SW480 (cell line): ENCODE measurements around the gene IBTK.
A peak's percentile ranks its signal among the peaks of the same experiment; 100 is the strongest.
"Not testable (repeated sequence)": the region's sequence is repeated elsewhere in the genome, so short reads cannot be mapped to it uniquely, and the experiment has no call there.

Source experiments
- DNase-seq: peaks from one replicate; pipeline ENCODE4 v3.0.0-alpha.2; 2016; ENCODE audit warnings: low spot score

The IBTK gene

DNA sequence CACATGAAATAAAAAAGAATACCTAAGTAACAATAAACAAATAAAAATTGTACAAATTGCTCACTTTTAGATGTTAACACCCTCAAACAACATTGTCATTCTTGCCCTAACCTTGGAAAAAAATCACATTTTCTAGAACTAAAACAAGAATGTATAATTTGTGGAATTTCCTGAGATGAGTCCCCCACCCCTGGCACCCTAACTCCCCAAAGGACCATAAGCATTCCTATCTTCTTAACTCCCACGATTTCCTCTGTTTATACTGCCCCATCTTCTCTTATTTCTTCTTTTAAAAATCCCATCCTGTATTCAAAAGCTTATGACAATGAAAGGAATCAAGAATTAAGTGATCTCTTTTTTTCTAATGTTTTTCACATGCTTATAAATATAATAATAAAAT is 70.9 kb downstream of the IBTK start:
- DNase-seq = no peak

DNA sequence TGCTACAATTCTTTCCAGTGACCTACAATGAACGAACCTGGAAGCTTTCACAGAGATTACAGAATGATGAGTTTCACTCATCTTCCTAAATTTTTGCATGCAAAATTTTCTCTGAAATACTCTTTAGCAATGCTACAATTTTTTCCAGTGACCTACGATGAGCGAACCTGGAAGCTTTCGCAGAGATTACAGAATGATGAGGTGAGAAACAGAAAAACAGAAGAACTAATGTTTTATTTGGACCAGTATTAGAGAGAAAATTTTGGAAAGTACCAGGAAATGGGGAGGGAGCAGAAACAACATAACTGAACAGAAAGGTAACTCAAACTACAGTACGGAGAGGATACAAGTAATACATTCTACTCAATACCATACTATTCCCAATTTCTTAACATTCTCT is 75.0 kb downstream of the IBTK start:
- no peak for DNase-seq

DNA sequence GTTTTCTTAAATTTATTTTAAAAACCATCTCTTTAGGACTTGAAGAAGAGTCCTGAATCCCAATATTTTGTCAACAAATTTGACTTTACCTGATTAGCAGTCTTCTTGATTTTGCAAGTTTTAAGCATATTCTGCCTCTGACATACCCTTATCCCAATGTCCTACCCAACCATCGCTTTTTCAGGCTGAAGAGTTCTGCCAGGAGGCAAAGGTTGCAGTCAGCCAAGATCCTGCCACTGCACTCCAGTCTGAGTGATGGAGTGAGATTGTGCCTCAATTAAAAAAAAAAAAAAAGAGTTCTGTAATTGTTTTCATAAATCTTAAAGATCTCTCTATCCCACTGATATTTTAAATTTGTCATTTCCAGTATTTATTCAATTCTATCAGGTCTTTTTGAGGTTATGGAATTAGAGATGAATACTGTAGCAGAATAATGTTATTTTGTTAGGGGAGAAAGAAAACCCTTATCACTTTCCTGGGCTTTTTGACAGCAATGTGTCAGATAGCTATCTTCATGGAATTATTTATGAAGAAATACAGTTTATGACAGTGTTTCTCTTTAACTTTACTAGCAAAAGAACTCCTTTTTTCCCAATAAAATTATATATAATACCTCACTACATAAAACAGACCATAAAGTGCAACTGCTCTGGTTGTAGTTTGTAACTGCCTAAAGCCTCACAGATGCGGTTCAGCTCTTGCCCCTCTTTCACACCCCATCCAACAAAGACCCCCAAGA is 78.2 kb downstream of the IBTK start:
- no peak for DNase-seq

DNA sequence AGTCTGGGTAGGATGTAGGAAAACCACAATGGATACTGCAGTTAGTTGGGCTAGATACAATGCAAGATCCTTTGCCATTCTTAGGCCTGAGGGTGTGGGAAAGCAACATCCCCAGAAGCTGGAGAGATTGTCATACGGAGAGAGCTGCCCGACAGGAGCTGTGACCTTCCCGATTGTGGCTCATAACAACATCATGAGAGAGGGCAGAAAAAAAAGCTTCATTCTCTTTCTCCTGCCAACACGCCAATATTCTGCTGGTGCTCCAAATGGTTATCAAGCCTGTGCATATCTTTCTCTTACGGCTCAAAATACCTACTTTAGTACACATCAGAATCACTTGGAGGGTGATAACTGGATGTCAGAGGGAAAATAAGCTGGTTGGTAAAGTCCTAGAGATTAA is 81.1 kb downstream of the IBTK start:
- DNase-seq = no peak

DNA sequence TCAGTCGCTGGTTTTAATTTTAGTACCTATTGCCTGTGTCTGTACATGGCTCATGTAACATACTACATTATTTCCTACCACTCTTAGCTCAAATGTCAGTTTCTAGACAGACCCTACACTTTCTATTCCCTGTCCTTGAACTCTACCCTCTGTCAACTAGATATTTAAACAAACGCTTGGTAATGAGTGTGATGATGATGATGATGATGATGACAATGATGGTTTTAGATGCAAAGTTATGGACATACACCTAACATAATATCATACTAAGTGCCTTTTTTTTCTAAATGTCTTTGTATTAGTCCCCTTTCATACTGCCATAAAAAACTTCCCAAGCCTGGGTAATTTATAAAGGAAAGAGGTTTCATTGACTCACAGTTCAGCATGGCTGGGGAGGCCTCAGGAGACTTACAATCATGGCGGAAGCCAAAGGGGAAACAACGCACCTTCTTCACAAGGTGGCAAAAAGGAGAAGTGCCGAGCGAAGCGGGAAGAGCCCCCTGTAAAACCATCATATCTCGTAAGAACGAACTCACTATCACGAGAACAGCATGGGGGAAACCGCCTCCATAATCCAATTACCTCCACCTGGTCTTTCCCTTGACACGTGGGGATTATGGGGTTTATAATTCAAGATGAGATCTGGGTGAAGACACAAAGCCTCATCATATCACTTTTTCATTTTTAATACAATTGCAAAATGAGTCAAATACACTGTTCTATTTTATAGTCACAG is 87.1 kb downstream of the IBTK start:
- DNase-seq = no peak

DNA sequence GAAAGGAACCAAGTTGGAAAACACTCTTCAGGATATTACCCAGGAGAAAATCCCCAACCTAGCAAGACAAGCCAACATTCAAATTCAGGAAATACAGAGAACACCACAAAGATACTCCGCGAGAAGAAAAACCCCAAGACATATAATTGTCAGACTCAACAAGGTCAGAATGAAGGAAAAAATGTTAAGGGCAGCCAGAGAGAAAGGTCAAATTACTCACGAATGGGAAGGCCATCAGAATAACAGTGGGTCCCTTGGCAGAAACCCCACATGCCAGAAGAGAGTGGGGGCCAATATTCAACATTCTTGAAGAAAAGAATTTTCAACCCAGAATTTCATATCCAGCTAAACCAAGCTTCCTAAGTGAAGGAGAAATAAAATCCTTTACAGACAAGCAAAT is 94.8 kb downstream of the IBTK start:
- not testable (repeated sequence) for DNase-seq

DNA sequence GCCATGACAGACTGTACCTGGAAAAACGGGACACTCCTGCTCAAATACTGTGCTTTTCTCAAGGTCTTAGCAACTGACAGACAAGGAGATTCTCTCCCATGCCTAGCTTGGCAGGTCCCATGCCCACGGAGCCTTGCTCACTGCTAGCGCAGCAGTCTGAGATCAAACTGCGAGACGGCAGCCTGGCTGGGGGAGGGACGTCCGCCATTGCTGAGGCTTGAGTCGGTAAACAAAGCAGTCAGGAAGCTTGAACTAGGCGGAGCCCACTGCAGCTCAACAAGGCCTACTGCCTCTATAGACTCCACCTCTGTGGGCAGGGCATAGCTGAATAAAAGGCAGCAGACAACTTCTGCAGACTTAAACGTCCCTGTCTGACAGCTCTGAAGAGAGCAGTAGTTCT is 96.4 kb downstream of the IBTK start:
- not testable (repeated sequence) for DNase-seq

DNA sequence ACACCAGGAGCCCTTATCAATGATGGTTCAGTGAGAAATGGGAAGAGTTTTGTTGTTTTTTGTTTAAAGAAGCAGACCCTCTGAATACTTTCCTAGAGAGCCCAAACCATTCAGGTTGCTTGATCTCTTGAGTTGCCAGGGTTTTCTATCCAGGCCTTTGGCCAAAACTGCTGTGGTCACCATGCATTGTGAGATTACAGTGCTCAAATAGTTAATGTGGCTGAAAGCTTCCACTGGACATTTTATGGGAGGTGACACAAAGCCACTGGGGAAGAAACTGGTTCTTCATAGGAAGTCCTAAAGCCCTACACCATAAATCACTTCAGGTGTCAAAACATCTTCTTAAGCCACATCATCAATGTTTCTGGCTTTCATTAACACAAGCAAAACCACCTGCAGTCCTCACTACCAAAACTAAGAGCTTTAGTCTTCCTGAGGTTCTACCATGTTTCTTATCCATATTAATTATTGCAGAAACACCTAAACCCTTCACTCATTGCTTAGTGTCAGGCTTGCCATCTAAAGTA is 101.6 kb downstream of the IBTK start:
- DNase-seq = no peak

DNA sequence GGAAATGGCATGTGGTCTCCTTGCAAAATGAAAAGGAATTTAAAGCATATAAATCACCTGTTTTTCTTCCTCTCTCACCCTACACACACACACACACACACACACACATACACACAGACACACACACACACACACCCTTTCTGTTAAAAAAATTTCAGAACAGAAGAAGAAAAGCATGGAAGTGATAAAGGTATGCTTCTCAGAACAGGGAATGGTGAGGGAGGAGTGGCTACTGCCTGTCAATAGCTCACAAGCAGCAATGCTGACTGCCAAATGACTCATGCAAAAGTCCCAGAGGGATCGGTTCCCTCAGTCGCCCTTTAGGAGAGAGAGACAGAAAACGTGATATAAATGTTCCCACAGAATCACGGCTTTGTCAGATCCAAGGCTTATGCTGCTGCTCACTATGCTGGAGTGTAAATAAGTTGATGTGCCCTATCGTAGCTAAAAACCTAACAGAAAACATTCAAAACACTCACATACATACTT is 102.6 kb downstream of the IBTK start:
- peak; percentile 54 for DNase-seq

DNA sequence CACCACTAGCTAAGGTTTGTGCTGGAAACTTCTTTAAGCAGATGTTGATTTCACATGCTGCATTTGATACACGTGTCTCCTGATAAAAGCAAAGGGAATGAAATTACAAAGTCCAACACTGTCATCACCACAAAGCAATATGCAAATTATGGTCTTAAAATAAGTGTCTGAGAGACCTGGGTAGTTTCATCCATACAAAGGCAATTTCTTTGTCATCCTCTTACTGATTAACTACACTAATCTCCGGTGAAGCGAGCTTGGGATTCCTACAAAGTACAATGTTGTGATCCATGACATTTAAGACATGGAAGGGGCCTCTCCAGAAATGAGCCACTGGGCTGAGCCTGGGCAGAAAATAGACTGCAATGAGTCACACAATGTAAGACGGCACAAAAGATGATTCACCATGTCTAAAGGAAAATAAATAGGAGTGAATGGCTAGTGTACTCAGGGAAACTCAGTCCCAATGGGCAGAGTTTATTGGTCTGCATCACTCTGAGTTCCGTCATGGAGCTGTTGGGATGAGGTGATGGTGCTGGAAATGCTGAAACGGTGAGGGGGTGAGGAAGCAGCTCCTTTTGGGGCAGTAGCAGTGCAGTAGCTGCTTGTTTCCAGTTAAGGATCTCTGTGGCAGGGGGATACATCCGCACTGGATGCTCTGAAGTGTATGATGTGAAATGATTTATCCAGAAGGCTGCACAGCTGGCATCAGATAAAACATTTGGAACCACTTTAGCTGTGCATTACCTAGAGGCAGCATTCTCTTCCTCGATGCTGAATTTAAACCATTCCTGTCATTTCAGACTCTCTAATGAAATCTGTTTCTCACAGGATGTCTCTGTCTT is 103.3 kb downstream of the IBTK start:
- peak; percentile 56 for DNase-seq

DNA sequence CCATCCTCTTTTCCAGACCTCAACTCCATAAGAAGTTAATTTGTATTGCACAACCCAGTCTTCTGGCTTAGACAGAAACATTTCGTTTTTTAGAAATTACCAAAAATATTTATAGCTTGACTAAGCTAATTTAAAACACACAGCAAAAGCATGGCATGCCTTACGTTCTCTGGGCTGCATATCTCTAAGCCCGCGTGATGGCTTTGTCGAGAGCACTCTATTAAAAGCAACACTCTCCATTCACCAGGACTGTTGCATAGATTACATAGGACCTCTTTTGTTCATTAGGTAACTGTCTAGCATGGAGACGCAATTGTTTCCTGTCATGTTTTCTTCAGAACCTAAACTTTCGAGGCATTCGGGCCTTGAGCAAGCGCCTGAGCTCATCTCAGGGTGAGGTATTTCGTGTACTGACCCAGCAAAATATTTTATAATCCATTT is 104.5 kb downstream of the IBTK start:
- DNase-seq = no peak

DNA sequence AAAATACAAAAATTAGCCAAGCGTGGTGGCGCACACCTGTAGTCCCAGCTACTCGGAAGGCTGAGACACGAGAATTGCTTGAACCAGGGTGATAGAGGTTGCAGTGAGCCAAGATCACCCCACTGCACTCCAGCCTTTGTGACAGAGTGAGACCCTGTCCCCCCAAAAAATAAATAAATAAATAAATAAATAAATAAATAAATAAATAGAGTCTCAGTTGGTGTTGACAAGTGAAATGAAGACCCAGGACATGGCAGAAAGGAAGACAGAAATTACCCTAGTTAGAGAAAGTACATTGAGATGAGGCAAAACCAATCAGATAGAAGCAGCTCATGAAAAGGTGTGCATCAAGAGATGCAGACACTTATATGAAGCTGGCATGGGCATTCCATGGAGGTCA is 105.0 kb downstream of the IBTK start:
- DNase-seq = no peak

DNA sequence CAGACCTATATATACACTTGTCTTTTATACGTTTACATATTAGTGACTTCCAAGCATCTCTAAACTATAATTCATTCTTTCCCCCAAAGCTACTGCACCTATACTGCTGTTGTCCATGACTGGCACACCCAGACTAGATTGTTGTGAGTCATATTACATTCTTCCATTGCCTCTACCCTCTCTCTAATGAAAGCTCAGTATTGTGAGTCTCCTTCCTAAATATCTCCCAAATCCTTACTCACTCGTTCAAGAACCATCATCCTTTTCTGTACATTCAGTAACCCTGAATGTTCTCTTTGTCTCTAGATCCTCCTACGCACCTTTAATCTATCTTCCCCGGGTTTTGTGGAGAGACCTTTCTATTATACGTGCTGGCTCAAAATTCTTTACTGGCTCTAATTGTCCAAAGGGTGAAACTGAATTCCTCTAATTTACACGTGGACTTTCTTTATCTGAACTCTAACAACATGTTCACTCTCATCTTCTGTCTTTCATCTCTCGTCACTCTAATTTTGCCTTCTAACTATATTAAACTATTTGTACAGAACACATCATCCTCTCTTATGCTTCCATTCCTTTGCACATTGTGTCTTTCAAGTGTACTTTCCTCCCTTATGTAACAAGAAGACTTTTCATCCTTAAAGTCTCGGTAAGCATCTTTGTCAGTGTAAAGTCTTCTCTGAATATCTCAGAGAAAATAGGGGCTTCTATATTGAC is 109.3 kb downstream of the IBTK start:
- no peak for DNase-seq

DNA sequence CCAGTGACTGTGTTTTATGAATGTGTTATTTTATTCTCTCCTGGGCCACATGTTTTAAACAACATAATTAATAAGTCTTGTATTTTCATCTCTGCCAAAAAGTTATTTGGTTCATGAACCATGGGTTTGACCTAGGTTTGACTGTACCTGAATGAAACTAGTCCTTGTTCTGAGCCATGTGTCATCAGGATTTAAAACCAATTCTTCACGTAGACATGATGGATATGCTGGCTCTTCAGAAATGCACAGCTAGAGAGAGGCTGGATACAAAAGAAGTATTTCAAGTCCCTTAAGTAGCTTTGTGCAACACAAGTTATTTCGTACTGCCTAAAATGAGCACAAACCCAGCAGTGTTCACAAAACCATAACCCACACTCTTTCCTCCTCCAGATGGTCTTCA is 116.1 kb downstream of the IBTK start:
- no peak for DNase-seq

DNA sequence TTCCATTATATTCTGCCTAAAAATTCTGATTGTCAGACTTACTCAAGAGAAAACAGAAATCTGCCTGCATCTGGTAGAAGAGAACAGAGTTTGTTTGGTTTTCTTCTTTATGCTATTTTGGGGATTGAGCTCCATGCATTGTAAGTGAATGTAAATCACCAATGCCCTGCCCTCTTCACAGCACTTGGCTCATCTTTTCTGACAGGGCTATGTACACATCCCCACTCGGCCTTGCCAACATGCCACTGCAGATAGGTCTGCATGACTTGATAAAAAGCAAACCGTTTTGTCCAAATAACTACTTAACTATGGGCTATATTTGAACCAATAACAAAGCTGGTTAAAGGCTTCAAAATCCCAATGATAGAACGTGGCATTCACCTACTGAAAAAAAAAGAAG is 117.7 kb downstream of the IBTK start:
- no peak for DNase-seq

DNA sequence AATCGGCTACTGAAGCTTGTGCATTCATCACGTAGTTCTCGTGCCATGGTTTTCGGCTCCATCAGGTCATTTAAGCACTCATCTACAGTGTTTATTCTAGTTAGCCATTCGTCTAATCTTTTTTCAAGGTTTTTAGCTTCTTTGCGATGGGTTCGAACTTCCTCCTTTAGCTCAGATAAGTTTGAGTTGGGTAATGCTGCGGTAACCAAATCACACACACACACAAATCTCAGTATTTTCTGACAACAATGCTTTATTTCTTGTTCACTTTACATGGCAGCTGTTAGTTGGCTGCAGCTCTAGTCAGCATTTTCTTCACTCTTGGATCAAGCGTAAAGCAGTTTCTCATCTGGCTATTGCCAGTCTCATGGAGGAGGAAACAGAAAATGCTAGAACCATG is 118.6 kb downstream of the IBTK start:
- DNase-seq = not testable (repeated sequence)

DNA sequence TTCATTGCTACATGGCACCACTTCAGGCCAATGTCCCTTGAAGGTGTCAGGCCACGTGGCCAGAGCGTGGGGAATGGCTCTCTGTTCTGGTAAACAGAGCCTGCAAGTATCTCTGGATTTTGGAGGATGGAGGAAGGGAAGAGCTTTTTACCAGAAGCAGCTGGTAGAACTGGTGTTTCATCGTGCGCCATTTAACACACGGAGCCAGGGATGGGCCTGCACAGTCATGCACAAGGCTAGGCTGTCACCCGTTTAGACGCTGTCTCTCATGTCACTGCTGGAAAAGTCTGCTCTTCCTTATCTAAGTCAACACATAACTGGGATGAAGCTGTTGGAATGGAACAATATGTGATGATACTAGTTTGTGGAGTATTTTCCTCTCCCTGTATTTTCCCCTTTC is 123.9 kb downstream of the IBTK start:
- DNase-seq = no peak
